GM12873 (cell line): ENCODE results near the gene SPATA20.

Source experiments
- CTCF ChIP-seq: IDR thresholded peaks from 2 replicates; pipeline ENCODE4 v1.5.1; 2012; ENCODE audit warnings: low read depth, mild to moderate bottlenecking, moderate library complexity, low read length, control low read depth; ENCODE audit not compliant: insufficient read depth; ENCODE audit errors: missing control alignments

The SPATA20 gene

GRCh38 chr17:50584749-50585148, 37.8 kb downstream of the SPATA20 start:
- no peak for TF ChIP-seq CTCF

DNA sequence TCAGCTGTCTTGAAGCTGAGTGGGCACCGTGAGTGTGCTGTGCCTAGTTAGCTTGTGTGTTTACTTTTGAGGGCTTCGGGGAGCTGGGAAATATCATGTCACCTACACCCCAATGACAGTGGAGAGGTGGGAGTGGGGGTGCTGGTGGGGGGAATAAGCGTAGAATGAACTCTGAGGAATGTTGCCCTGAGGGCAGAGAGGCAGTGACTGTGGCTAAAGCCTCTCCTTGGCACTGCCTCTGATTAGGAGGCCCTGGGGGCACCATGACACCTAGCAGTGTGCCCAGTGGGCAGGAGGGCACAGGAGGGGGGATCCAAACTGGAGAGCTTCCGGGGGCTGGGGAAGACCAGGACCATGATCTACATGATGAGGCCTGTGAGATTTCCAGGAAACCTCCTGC, 38.4 kb downstream of the SPATA20 start:
- TF ChIP-seq CTCF = no peak

- TF ChIP-seq CTCF = no peak
These were observed 38.9 kb downstream of the SPATA20 start for GRCh38 chr17:50585891-50586290.

DNA sequence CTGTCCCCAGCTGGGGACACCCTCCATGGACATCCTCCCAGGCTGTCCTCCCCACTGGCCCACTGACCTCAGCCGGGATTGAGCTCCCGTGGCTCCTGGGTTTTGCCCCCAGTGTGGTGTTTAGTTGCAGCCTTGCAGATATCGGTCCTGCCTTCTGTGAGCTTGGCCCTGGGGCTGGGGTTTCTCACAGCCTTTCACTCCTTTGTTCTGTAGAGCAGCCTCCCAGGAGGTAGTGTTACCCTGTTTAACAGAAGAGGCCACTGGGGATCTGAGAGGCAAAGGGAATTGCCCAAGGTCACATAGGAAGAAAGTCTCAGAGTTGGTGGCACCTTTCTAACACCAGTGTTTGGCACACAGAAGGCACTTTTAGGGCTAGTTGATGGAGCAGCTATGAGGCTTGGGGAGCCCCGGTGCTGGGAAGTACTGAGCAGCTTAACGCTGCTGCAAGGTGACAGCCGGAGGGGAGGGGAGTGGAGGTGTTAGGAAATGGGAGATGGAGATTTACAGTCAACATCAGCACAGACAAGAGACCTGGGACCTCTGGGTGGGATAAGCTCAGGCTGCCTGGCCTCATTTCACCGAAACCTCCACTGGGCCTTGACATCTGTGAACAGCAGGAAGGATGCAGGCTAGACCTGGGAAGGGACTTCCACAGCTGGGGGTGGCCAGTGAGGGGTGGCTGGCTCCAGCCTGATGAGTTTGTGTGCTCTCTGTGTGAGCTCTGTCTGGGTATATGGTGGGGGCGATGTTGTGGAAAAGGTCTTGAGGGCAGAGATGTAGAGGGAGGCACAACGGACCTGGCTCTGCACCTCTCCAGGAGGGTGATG, 39.7 kb downstream of the SPATA20 start:
- TF ChIP-seq CTCF = no peak

DNA sequence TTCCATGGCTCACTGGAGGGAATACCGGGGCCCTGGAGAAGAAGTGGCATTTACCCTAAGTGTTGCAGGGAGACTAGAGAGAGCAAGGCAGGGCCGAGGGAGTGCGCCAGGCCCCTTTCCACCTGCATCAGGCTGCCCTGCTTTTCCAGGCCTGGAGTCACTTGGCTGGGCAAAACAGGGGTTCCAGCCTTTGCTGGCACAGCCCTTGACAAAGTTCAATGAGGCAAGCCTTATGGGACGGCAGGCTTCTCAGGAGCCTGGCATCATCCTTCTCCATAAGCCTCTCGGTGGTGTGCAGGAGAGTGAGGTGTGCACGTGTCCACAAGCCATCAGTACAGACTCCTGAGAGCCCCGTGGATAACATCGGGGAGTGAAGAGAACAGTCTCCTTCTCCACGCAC, 40.6 kb downstream of the SPATA20 start:
- no peak for TF ChIP-seq CTCF

DNA sequence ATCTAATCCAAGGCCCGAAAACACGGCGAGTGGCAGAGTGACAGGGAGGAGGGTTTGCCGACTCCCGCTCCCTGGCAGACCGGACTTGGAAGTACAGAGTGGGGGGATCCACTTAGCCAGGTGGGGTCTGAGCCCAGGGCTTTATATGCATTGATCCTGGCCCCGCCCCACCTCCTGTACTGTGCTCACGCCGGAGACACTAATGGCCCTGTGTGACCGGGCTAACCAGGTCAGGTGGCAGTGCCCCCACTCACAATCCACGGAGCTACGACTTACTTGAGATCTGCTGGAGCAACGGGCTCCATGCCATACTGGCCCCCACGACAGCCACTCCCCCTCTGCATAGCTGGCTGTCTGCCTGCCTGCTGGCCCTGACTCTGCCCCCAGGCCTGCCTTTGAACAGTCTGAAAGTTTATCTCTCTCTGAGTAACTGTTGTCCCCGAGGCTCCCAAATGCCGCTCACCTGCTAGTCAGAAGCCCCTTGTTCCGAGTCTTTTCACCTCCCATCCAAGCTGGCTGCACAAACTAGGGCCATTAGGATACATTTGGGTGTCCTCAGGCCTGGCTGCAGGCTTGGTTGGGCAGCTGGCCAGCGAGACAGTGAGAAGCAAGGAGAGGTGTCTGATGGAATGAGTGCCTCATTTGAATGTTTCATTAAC, 41.5 kb downstream of the SPATA20 start:
- TF ChIP-seq CTCF = no peak

DNA sequence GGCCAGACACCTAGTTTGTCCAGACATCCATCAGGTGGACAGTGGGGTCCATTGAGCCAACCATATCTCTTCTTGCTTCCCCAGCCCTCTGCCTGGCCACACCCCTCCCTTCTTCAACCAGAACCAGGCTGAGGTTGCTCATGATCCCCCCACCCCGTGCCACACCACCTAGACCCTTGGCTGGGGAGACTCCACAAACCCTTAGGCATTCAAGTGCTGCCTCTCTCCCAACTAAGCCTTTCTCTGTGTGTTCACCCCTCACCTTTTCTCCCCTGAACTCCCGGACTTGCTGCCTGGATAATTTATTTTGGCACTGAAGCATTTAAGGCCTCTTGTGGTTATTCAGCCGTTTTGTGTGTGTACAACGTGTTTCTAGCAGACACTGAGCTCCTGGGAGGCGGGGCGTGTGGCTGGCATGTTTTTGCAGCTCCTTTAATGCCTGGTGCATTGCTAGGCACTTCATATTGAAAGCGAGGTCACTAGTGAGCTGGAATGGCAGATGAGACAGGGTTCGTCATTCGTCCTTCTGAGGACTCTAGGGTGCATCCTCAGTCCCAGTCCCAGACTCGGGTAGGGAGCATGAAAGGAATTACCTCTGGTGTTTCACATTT, 42.2 kb downstream of the SPATA20 start:
- no peak for TF ChIP-seq CTCF
